Measurements from ENCODE around the gene LZTFL1. TPM values are rescaled to one million over a fixed set of nuclear protein-coding genes. Genes with fewer than 3 reads are reported as not detected.

LZTFL1 gene
- total RNA-seq, 2 donors from 2014 or later: 12.1 to 19.8 TPM

- Mint-ChIP-seq H3K4me1 (peaks cover 2% of the 10 kb centered on the region), H3K9me3 (peaks cover 1% of the 10 kb centered on the region), H3K27me3 (ENCODE audit: insufficient read depth) (peaks cover 62% of the 10 kb centered on the region), H3K36me3 (ENCODE audit: low read depth) (no peaks in the 10 kb centered on the region), H3K27ac (no peak overlapping the region), H3K4me3 (no peak overlapping the region)
- DNase-seq: no peak
- H3K4me1 ChIP-seq (ENCODE audit: control insufficient read depth, insufficient read depth, low read length): no peaks in the 10 kb centered on the region
- H3K36me3 ChIP-seq (ENCODE audit: control insufficient read depth, insufficient read depth, low read length): no peaks in the 10 kb centered on the region
- TF ChIP-seq, protein P1, sequence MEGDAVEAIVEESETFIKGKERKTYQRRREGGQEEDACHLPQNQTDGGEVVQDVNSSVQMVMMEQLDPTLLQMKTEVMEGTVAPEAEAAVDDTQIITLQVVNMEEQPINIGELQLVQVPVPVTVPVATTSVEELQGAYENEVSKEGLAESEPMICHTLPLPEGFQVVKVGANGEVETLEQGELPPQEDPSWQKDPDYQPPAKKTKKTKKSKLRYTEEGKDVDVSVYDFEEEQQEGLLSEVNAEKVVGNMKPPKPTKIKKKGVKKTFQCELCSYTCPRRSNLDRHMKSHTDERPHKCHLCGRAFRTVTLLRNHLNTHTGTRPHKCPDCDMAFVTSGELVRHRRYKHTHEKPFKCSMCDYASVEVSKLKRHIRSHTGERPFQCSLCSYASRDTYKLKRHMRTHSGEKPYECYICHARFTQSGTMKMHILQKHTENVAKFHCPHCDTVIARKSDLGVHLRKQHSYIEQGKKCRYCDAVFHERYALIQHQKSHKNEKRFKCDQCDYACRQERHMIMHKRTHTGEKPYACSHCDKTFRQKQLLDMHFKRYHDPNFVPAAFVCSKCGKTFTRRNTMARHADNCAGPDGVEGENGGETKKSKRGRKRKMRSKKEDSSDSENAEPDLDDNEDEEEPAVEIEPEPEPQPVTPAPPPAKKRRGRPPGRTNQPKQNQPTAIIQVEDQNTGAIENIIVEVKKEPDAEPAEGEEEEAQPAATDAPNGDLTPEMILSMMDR (conservative IDR thresholded peaks at IDR 0.05): no peak
- no peaks in the 10 kb centered on the region for H3K9me3 ChIP-seq (ENCODE audit: control insufficient read depth, low read length)
- no peak overlapping the region for H3K9ac ChIP-seq (ENCODE audit: extremely low read depth, low read length, poor library complexity, severe bottlenecking)
- WGBS, 2 experiments (ENCODE audit: insufficient coverage in 1 of 2, insufficient read length in 1 of 2): 81 to 87% methylated on average over 5 to 9 of the region's 9 CpGs
- H3K27ac ChIP-seq (ENCODE audit: low read depth, low read length): no peak overlapping the region
- H3K4me3 ChIP-seq (ENCODE audit: low read length): no peak overlapping the region
- peaks cover 61% of the 10 kb centered on the region for H3K27me3 ChIP-seq (ENCODE audit: control insufficient read depth, insufficient read depth, low read length, poor library complexity, severe bottlenecking)
Observed at GRCh38 chr3:45842851-45843625, 1.1 kb upstream of the LZTFL1 start.

DNA sequence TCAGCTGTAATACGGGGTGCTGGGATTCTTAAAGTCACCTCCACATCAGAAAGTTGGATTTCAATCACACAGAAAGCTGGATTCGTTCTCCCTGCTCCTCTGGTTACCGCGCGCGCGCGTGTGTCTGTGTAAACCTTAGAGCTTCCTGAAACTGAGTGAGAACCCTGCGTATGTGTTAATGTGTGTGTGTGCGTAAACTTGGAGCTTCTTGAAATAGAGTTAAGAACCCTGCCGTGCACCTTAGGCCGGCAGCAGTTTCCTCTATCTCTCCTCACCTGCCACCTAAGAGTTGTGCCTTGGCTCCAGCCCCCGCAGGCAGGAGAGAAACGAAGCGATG is 531 bp downstream of the LZTFL1 start:
- Histone ChIP-seq H3K4me3 (ENCODE audit: low read length) (peak overlapping the region; percentile 87), H3K9ac (ENCODE audit: extremely low read depth, low read length, poor library complexity, severe bottlenecking) (peak overlapping the region; percentile 87), H3K27ac (ENCODE audit: low read depth, low read length) (peak overlapping the region; percentile 72), H3K36me3 (ENCODE audit: control insufficient read depth, insufficient read depth, low read length) (peaks cover 5% of the 10 kb centered on the region), H3K27me3 (ENCODE audit: control insufficient read depth, insufficient read depth, low read length, poor library complexity, severe bottlenecking) (peaks cover 45% of the 10 kb centered on the region), H3K9me3 (ENCODE audit: control insufficient read depth, low read length) (no peaks in the 10 kb centered on the region), H3K4me1 (ENCODE audit: control insufficient read depth, insufficient read depth, low read length) (no peaks in the 10 kb centered on the region)
- Mint-ChIP-seq H3K36me3 (ENCODE audit: low read depth) (peaks cover 5% of the 10 kb centered on the region), H3K27me3 (ENCODE audit: insufficient read depth) (peaks cover 45% of the 10 kb centered on the region), H3K27ac (peak overlapping the region; percentile 92), H3K9me3 (peaks cover 1% of the 10 kb centered on the region), H3K4me3 (peak overlapping the region; percentile 76), H3K4me1 (peaks cover 2% of the 10 kb centered on the region)
- no peak for DNase-seq
- TF ChIP-seq, protein P1 (conservative IDR thresholded peaks at IDR 0.05): no peak
- 6 to 8% methylated on average over 8 to 15 of the region's 15 CpGs for WGBS, 2 experiments (ENCODE audit: insufficient coverage in 1 of 2, insufficient read length in 1 of 2)

GRCh38 chr3:45838466-45838865 is 3.5 kb downstream of the LZTFL1 start:
- DNase-seq: no peak
- H3K4me3 ChIP-seq (ENCODE audit: low read length): no peak overlapping the region
- Mint-ChIP-seq H3K27ac (no peak overlapping the region), H3K27me3 (ENCODE audit: insufficient read depth) (peaks cover 17% of the 10 kb centered on the region), H3K4me3 (no peak overlapping the region), H3K9me3 (peaks cover 1% of the 10 kb centered on the region), H3K4me1 (peaks cover 2% of the 10 kb centered on the region), H3K36me3 (ENCODE audit: low read depth) (peaks cover 9% of the 10 kb centered on the region)
- peaks cover 19% of the 10 kb centered on the region for H3K36me3 ChIP-seq (ENCODE audit: control insufficient read depth, insufficient read depth, low read length)
- H3K9ac ChIP-seq (ENCODE audit: extremely low read depth, low read length, poor library complexity, severe bottlenecking): no peak overlapping the region
- no peaks in the 10 kb centered on the region for H3K9me3 ChIP-seq (ENCODE audit: control insufficient read depth, low read length)
- 75% methylated on average over 1 of the region's 1 CpG; no CpG with 5 or more reads in 1 of the 2 experiments for WGBS, 2 experiments (ENCODE audit: insufficient coverage in 1 of 2, insufficient read length in 1 of 2)
- TF ChIP-seq, protein P1 (conservative IDR thresholded peaks at IDR 0.05): no peak
- H3K27ac ChIP-seq (ENCODE audit: low read depth, low read length): no peak overlapping the region
- peaks cover 15% of the 10 kb centered on the region for H3K27me3 ChIP-seq (ENCODE audit: control insufficient read depth, insufficient read depth, low read length, poor library complexity, severe bottlenecking)
- H3K4me1 ChIP-seq (ENCODE audit: control insufficient read depth, insufficient read depth, low read length): no peaks in the 10 kb centered on the region

Data from endodermal cell (in vitro differentiated cells).